ENCODE results near the gene ZIC1.

Gene ZIC1

DNA sequence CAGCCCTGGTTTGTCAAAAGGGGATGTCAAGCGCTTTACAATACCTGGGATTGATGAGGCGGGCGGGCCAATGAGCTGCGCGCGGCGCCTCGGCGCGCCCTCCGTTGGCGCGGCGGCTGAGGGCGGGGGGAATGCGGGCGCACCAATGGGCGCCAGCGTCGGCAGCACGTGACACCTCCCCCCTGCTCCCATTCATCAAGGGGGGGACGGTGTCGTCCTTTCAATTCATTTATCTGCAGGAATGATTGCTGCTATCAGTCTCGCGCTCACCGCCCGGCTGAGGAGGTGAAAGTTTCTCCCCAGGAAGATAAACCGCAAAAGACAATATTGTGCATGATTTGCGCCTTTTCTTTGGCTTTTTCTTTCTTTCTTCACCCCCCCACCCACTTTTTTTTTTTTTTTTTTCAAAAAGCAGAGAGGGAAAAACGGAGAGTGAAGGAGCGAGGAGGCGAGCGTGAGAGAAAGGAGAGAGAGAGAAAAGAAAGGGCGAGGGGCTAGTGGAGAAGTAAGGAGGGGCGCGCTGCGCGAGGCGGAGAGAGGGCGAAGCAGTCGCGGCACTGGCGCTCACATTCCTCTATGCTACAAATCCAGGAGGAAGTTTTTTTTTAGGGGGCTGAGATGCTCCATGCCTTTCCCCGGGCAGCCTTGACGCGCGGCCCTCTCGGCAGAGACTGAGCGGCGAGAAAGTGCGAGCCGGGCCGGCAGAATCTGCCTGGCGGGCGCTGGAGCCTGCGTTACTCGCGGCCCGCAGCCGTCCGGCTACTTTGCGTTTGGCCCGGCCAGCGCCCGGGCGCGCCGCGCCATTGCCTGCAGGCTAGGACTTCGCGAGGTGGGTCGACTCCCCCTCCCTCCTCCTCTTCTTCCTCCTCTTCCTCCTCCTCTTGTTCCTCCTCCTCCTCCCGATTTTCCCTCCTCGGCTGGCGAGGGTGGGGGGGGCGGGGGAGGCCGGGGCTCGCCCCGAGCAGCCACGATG, at the start of gene ZIC1:
TSS of gene ZIC1 (plus strand) at position 223 of the 973 bp plus-strand sequence. CDS start at position 971, 748 bp downstream.
- Mint-ChIP-seq H3K27me3 (peaks cover 62% of the 10 kb centered on the region), H3K4me3 (peak within 1 kb of the TSS; percentile 51), H3K4me1 (peaks cover 29% of the 10 kb centered on the region), H3K27ac (peak within 1 kb of the TSS; percentile 62), H3K9me3 (peaks cover 16% of the 10 kb centered on the region), H3K36me3 (peaks cover 10% of the 10 kb centered on the region)

- Mint-ChIP-seq H3K4me3 (no peak overlapping the region), H3K4me1 (peaks cover 5% of the 10 kb centered on the region), H3K36me3 (peaks cover 4% of the 10 kb centered on the region), H3K9me3 (no peaks in the 10 kb centered on the region), H3K27me3 (peaks cover 64% of the 10 kb centered on the region), H3K27ac (no peak overlapping the region)
Measured at GRCh38 chr3:147360051-147360439, 49.1 kb upstream of the ZIC1 start.

GRCh38 chr3:147360646-147361453, 48.3 kb upstream of the ZIC1 start:
- H3K9me3 Mint-ChIP-seq, result no peaks in the 10 kb centered on the region
- peaks cover 60% of the 10 kb centered on the region for H3K27me3 Mint-ChIP-seq
- peaks cover 5% of the 10 kb centered on the region for H3K4me1 Mint-ChIP-seq
- peaks cover 4% of the 10 kb centered on the region for H3K36me3 Mint-ChIP-seq
- H3K4me3 Mint-ChIP-seq, result no peak overlapping the region
- no peak overlapping the region for H3K27ac Mint-ChIP-seq

GRCh38 chr3:147361454-147362420, 47.4 kb upstream of the ZIC1 start:
- Mint-ChIP-seq H3K27me3 (peaks cover 52% of the 10 kb centered on the region), H3K4me1 (peaks cover 5% of the 10 kb centered on the region), H3K27ac (no peak overlapping the region), H3K36me3 (peaks cover 2% of the 10 kb centered on the region), H3K9me3 (no peaks in the 10 kb centered on the region), H3K4me3 (no peak overlapping the region)

GRCh38 chr3:147364771-147365170, 44.4 kb upstream of the ZIC1 start:
- peaks cover 51% of the 10 kb centered on the region for H3K27me3 Mint-ChIP-seq
- no peak overlapping the region for H3K27ac Mint-ChIP-seq
- no peak overlapping the region for H3K4me3 Mint-ChIP-seq
- peaks cover 5% of the 10 kb centered on the region for H3K4me1 Mint-ChIP-seq
- H3K36me3 Mint-ChIP-seq, result no peaks in the 10 kb centered on the region
- H3K9me3 Mint-ChIP-seq, result peaks cover 5% of the 10 kb centered on the region

DNA sequence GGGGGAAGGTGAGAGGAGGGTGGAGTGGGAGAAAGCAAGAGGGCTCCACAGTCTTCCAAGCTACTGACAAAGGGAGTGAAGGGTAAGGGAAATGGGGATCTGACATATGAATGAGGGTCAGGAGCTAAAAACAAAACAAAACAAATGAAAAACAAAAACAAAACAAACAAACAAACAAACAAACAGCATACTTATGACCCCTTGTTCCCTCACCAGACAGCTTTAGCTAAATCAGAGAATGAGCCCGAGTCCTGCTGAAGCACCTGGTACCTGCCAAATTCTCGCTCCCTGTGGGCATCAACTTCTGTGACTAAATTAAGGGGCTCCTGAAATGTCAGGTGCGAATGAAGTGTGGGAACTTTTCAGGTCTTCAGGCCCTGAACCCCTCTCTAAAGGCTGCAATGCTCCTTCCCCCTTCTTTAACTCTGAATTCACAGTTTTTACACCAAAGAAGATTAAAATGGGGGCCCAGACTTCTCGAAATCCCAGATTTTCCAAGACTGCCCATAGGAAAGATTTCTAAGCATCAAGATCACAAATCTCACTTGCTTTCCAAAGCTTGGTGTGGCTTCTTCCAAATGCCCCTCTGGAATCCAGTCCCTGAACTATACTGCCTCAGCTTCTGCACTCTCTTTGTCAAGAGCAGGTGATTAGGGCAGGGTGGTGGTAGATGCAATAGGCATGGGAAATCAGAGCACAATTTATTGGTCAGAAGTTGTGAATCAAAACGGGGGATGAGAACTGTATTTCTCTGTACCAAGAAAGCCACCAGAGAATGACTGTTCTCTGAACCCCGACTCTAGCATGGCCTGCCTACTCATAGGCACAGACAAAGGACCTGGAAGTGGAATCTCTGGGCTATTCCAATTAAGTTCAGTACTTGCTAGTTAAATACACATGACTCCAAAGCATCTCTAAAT, 43.7 kb upstream of the ZIC1 start:
- Mint-ChIP-seq H3K4me3 (no peak overlapping the region), H3K4me1 (peaks cover 5% of the 10 kb centered on the region), H3K27me3 (peaks cover 53% of the 10 kb centered on the region), H3K9me3 (peaks cover 5% of the 10 kb centered on the region), H3K36me3 (no peaks in the 10 kb centered on the region), H3K27ac (no peak overlapping the region)

GRCh38 chr3:147367676-147368075, 41.5 kb upstream of the ZIC1 start:
- Mint-ChIP-seq H3K9me3 (peaks cover 5% of the 10 kb centered on the region), H3K36me3 (peaks cover 2% of the 10 kb centered on the region), H3K27ac (no peak overlapping the region), H3K4me1 (no peaks in the 10 kb centered on the region), H3K4me3 (no peak overlapping the region), H3K27me3 (peaks cover 60% of the 10 kb centered on the region)

GRCh38 chr3:147368151-147368550, 41.0 kb upstream of the ZIC1 start:
- Mint-ChIP-seq H3K4me3 (no peak overlapping the region), H3K27me3 (peaks cover 62% of the 10 kb centered on the region), H3K9me3 (peaks cover 5% of the 10 kb centered on the region), H3K4me1 (no peaks in the 10 kb centered on the region), H3K36me3 (peaks cover 2% of the 10 kb centered on the region), H3K27ac (no peak overlapping the region)

DNA sequence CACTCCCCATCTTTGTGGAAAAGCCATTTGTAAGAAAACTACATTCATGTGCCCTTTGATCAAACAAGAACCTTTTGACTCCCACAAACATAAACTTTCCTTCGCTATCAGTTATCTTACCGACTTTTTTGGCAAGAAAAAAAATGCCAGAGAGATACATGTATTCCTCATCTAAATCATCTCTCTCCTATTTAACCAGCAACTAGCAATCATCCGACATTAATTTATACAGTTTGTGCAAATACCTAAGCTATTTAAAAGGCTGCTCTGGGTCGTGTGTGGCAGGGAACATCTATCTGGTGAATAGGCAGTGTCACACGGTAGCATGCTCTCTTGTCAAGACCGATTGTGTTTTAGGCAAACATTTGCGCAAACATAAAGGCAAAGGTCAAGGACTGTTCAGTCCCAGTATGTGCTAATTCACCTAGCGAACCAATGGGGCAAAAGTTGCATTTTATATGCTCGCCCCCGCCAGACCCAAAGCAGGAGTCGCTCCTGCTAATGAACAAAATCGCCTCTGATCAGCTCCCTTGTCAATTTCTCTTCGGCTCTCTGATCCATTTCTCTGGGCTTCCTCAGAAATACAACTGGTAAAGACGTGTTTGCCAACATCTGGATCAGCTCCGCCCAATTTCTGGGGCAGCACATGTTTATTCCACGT, 40.5 kb upstream of the ZIC1 start:
- Mint-ChIP-seq H3K4me3 (no peak overlapping the region), H3K9me3 (peaks cover 5% of the 10 kb centered on the region), H3K27me3 (peaks cover 67% of the 10 kb centered on the region), H3K4me1 (no peaks in the 10 kb centered on the region), H3K36me3 (peaks cover 2% of the 10 kb centered on the region), H3K27ac (no peak overlapping the region)

DNA sequence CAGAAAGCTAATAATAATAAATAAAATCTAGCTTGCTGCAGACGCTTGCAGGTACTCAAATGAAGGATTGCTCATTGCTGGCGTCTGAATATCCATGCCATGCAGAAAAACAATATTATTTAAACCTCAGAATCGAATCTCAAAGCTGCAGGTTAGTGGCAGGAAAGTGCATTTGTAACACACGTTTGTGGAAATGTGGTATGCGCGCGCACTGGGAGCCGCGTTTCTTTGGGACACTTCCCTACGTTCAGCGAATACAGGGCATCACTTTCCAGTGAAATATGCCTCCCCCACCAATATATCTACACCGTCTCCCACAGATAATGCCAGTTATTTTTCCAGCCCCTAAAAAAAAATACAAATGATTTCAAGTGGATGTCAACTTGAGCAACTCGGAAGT, 39.9 kb upstream of the ZIC1 start:
- no peaks in the 10 kb centered on the region for H3K4me1 Mint-ChIP-seq
- peaks cover 5% of the 10 kb centered on the region for H3K9me3 Mint-ChIP-seq
- H3K27me3 Mint-ChIP-seq, result peaks cover 65% of the 10 kb centered on the region
- H3K4me3 Mint-ChIP-seq, result no peak overlapping the region
- H3K27ac Mint-ChIP-seq, result no peak overlapping the region
- H3K36me3 Mint-ChIP-seq, result peaks cover 2% of the 10 kb centered on the region

DNA sequence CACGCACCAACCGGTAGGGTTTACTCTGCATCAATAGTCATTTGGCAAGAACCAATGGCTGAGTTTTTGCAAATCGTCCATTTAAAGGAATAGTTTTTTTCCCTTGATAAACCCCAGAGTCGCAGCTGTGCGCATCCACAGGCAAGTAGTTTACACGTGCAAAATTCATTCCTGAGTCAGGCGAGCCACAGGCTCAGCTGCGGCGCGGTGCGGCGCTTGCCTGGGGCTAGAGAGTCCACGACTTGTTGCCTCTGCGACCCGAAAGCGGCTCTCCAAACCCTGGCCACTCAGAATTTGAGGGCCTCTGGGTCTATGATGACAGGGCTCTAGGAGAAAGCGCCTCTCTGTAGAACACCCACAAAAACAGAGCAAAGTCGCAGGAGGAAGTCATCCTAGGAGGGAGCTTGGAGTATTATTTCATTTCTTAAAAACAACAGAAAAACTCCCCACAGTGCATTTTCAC, 39.5 kb upstream of the ZIC1 start:
- Mint-ChIP-seq H3K36me3 (peaks cover 2% of the 10 kb centered on the region), H3K27me3 (peaks cover 64% of the 10 kb centered on the region), H3K4me3 (no peak overlapping the region), H3K4me1 (no peaks in the 10 kb centered on the region), H3K27ac (no peak overlapping the region), H3K9me3 (peaks cover 5% of the 10 kb centered on the region)

- Mint-ChIP-seq H3K4me1 (no peaks in the 10 kb centered on the region), H3K9me3 (peaks cover 5% of the 10 kb centered on the region), H3K27ac (no peak overlapping the region), H3K27me3 (peaks cover 63% of the 10 kb centered on the region), H3K4me3 (no peak overlapping the region), H3K36me3 (peaks cover 2% of the 10 kb centered on the region)
Measured at GRCh38 chr3:147370349-147370748, 38.8 kb upstream of the ZIC1 start.

- Mint-ChIP-seq H3K4me1 (no peaks in the 10 kb centered on the region), H3K9me3 (peaks cover 5% of the 10 kb centered on the region), H3K4me3 (no peak overlapping the region)
Measured at GRCh38 chr3:147371140-147371539, 38.0 kb upstream of the ZIC1 start.

More at GRCh38 chr3:147371140-147371539, 38.0 kb upstream of the ZIC1 start:
- Mint-ChIP-seq H3K36me3 (peaks cover 2% of the 10 kb centered on the region), H3K27me3 (peaks cover 65% of the 10 kb centered on the region), H3K27ac (no peak overlapping the region)
